ENCODE results near the gene GALNT17. TPM values are rescaled to one million over a fixed set of nuclear protein-coding genes. Genes with fewer than 3 reads are reported as not detected.
"Not testable (repeated sequence)": the region's sequence is repeated elsewhere in the genome, so short reads cannot be mapped to it uniquely, and the experiment has no call there.

The GALNT17 gene
- total RNA-seq, 1 experiment from 2014 or later = not detected

DNA sequence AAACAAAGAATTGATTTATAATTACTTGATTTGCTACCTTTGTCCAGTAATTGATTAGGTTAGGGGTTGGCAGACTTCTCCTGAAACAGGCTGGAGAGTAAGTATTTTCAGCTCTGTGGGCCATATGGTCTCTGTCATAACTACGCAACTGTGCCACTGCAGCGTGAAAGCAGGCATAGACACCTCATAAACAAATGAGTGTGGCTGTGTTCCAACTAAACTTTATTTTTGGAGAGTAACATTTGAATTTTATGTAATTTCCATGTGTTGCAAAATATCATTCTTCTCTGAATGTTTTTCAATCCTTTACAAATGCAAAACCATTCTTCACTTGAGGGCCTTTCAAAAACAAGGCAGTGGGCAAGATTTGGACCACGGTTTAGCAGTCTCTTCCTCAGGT is 76.9 kb downstream of the GALNT17 start:
- Histone ChIP-seq H3K27ac (no peak overlapping the region), H3K4me1 (replicated peaks; ENCODE audit: insufficient read depth) (no peaks in the 10 kb centered on the region), H3K9me2 (ENCODE audit: insufficient read depth) (no peaks in the 10 kb centered on the region; the same call in 1 of the 2 replicates), H3K27me3 (ENCODE audit: insufficient read depth, low read depth) (0 out of 2 replicates have a peak, but pooled peaks cover 5% of the 10 kb centered on the region), H3F3A (ENCODE audit: insufficient read depth, low read depth) (no peaks in the 10 kb centered on the region), H2AFZ (no peak overlapping the region), H3K36me3 (ENCODE audit: low read depth) (no peaks in the 10 kb centered on the region), H3K4me2 (no peak overlapping the region), H3K79me2 (ENCODE audit: low read depth) (no peaks in the 10 kb centered on the region), H3K9me3 (ENCODE audit: insufficient read depth, low read depth) (no peaks in the 10 kb centered on the region), H3K4me3 (no peak overlapping the region), H4K20me1 (ENCODE audit: insufficient read depth) (no peaks in the 10 kb centered on the region)
- DNase-seq = no peak
- CTCF ChIA-PET = no interaction called here
- BruUV-seq (replicated peaks) = no TSS peak
- intact Hi-C loops (cut with micrococcal nuclease; ENCODE audit: unreplicated experiment) = no loop called here
- POLR2A ChIA-PET (ENCODE audit: unreplicated experiment) = no interaction called here
- TF ChIP-seq EZH2 (IDR thresholded peaks at IDR 0.05; ENCODE audit: low read depth) = no peak
- TF ChIP-seq, protein P1, sequence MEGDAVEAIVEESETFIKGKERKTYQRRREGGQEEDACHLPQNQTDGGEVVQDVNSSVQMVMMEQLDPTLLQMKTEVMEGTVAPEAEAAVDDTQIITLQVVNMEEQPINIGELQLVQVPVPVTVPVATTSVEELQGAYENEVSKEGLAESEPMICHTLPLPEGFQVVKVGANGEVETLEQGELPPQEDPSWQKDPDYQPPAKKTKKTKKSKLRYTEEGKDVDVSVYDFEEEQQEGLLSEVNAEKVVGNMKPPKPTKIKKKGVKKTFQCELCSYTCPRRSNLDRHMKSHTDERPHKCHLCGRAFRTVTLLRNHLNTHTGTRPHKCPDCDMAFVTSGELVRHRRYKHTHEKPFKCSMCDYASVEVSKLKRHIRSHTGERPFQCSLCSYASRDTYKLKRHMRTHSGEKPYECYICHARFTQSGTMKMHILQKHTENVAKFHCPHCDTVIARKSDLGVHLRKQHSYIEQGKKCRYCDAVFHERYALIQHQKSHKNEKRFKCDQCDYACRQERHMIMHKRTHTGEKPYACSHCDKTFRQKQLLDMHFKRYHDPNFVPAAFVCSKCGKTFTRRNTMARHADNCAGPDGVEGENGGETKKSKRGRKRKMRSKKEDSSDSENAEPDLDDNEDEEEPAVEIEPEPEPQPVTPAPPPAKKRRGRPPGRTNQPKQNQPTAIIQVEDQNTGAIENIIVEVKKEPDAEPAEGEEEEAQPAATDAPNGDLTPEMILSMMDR (conservative IDR thresholded peaks at IDR 0.05) = no peak

DNA sequence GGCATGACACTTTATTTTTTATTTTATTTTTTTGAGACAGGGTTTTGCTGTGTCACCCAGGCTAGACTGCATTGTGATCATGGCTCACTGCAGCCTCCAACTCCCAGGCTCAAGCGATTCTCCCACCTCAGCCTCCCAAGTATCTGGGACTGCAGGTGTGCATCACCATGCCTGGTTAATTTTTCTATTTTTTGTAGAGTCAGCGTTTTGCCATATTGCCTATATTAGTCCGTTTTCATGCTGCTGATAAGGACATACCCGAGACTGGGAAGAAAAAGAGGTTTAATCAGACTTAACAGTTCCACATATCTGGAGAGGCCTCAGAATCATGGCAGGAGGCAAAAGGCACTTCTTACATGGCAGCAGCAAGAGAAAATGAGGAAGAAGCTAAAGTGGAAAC is 77.5 kb downstream of the GALNT17 start:
- H2AFZ ChIP-seq; H3K27me3 ChIP-seq (ENCODE audit: insufficient read depth, low read depth); H3K36me3 ChIP-seq (ENCODE audit: low read depth); BruUV-seq (replicated peaks); H3K4me1 ChIP-seq (replicated peaks; ENCODE audit: insufficient read depth); H3K79me2 ChIP-seq (ENCODE audit: low read depth); intact Hi-C loops (cut with micrococcal nuclease; ENCODE audit: unreplicated experiment); H4K20me1 ChIP-seq (ENCODE audit: insufficient read depth); H3K4me3 ChIP-seq; CTCF ChIA-PET; H3K9me2 ChIP-seq (ENCODE audit: insufficient read depth); POLR2A ChIA-PET (ENCODE audit: unreplicated experiment); H3F3A ChIP-seq (ENCODE audit: insufficient read depth, low read depth); DNase-seq; H3K27ac ChIP-seq; H3K4me2 ChIP-seq; H3K9me3 ChIP-seq (ENCODE audit: insufficient read depth, low read depth): not testable (repeated sequence)

DNA sequence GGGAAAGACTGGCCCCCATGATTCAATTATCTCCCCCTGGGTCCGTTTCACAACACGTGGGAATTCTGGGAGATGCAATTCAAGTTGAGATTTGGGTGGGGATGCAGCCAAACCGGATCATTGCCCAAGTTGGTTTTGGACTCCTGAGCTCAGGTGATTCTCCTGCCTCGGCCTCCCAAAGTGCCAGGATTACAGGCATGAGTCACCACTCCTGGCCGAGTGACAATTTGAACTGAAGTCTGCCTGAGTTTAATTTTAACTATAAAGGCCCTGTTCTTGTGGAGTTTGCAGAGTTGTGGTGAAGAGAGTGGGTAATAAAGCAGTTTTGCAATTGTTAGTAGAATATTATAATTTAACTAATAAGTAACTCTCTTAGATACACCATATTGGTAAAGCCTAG is 78.3 kb downstream of the GALNT17 start:
- ChIA-PET POLR2A (ENCODE audit: unreplicated experiment) (no interaction called here), CTCF (no interaction called here)
- TF ChIP-seq, protein P1 (conservative IDR thresholded peaks at IDR 0.05) = no peak
- no peak for TF ChIP-seq EZH2 (IDR thresholded peaks at IDR 0.05; ENCODE audit: low read depth)
- no peaks in the 10 kb centered on the region for H3F3A ChIP-seq (ENCODE audit: insufficient read depth, low read depth)
- H4K20me1 ChIP-seq (ENCODE audit: insufficient read depth) = no peaks in the 10 kb centered on the region
- no peaks in the 10 kb centered on the region for H3K36me3 ChIP-seq (ENCODE audit: low read depth)
- no peaks in the 10 kb centered on the region for H3K9me3 ChIP-seq (ENCODE audit: insufficient read depth, low read depth)
- BruUV-seq (replicated peaks) = no TSS peak
- H3K4me2 ChIP-seq = no peak overlapping the region
- H2AFZ ChIP-seq = no peak overlapping the region
- 0 out of 2 replicates have a peak, but pooled peaks cover 5% of the 10 kb centered on the region for H3K27me3 ChIP-seq (ENCODE audit: insufficient read depth, low read depth)
- no peaks in the 10 kb centered on the region for H3K4me1 ChIP-seq (replicated peaks; ENCODE audit: insufficient read depth)
- no peaks in the 10 kb centered on the region for H3K9me2 ChIP-seq (ENCODE audit: insufficient read depth)
- no peak for DNase-seq
- intact Hi-C loops (cut with micrococcal nuclease; ENCODE audit: unreplicated experiment) = no loop called here
- H3K79me2 ChIP-seq (ENCODE audit: low read depth) = no peaks in the 10 kb centered on the region
- H3K4me3 ChIP-seq = no peak overlapping the region
- no peak overlapping the region for H3K27ac ChIP-seq

DNA sequence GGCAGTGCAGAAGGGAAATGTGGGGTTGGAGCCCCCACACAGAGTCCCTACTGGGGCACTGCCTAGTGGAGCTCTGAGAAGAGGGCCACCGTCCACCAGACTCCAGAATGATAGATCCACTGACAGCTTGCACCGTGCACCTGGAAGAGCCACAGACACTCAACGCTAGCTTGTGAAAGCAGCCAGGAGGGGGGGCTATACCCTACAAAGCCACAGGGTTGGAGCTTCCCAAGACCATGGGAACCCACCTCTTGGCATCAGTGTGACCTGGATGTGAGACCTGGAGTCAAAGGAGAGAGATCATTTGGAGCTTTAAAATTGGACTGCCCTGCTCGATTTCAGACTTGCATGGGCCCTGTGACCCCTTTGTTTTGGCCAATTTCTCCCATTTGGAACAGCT is 80.5 kb downstream of the GALNT17 start:
- H3K27ac ChIP-seq; H3K27me3 ChIP-seq (ENCODE audit: insufficient read depth, low read depth); H2AFZ ChIP-seq; H3K4me1 ChIP-seq (replicated peaks; ENCODE audit: insufficient read depth); CTCF ChIA-PET; H3K36me3 ChIP-seq (ENCODE audit: low read depth); H3K9me3 ChIP-seq (ENCODE audit: insufficient read depth, low read depth); H4K20me1 ChIP-seq (ENCODE audit: insufficient read depth); H3K4me2 ChIP-seq; POLR2A ChIA-PET (ENCODE audit: unreplicated experiment); H3K79me2 ChIP-seq (ENCODE audit: low read depth); DNase-seq; BruUV-seq (replicated peaks); H3K4me3 ChIP-seq; intact Hi-C loops (cut with micrococcal nuclease; ENCODE audit: unreplicated experiment); H3F3A ChIP-seq (ENCODE audit: insufficient read depth, low read depth); H3K9me2 ChIP-seq (ENCODE audit: insufficient read depth): not testable (repeated sequence)
